Measurements from ENCODE around the gene POPDC2.

The POPDC2 gene

DNA sequence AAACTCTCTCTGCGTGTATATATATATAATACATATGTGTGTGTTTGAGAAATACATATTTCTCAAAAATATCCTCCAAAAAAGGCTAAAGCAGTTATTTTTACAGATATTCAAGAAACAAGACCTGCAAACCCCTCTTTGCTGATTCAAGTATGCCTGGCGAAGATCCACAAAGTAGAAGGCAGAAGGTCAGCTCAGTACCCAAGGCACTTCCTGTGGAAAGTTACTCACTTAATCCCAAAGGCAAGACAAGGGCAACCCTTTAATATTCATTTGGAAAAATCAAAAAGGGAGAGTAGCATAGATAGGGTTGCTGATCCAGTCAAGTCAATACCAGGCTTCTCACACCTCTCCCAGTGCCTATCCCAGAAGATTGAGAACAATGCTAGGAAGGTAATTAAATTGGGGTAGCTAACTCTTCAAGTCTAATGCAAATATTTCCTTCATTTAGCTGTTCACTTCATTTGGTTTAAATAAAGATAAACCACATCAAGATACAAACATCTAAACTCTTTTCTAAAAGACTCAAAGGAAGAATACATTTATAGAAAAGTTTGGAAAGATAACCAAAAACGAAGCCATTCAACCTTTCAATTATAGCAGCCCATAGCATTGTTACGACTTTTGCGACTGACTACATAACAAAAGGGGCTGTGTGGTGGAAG lies 9.6 kb upstream of the POPDC2 start:
- DNase-seq: no peak

DNA sequence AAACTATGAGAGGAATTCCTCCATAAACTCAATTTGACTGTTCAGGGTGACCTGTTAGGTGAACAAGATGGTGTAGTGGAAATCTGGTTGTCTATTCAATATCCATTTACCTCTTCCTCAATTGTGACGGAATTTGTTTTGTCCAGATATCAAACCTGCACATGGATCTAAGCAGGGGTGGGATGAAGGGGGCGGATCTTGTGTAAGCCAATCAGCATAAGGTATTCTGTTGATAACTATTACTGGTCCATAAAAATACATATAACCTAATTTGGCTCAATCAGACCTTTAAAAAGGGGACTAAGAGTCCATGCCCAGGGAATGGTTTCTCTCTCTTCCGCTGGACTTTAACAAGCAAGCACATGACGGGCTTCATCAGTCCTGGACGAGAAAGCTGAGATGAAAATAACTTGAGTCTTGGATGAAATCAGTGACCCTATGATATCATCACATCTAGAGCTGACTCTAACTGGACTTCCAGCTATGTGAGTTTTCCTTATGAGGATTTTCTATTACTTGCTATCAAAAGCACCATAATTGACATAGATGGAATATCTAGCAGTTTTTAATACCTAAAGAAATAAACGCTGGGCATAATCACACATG lies 5.7 kb upstream of the POPDC2 start:
- DNase-seq: no peak

DNA sequence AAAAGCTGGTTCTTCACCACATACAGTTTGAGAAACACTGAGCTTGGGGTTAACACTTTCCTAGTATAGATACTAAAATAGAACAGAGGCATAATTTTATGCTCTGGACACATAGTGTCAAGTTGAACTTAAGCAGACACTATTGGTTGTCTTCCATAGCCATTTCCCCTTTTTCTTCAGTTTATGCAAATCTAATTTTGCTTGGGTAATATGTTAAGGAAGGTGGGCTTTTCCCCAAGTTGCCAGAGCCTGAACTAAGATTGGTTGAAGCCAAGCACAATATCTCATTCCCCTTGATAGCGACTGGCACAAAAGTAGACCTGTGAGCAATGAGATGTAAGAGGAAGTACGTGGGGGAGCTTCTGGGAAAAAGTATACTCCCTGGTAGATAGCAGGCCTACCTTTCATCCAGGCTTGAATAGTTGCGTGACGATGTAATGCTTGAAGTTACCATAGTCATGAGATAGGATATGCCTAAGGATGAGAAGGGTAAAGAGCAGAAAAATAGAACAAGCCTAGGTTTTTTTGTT lies 4.5 kb upstream of the POPDC2 start:
- DNase-seq: no peak

DNA sequence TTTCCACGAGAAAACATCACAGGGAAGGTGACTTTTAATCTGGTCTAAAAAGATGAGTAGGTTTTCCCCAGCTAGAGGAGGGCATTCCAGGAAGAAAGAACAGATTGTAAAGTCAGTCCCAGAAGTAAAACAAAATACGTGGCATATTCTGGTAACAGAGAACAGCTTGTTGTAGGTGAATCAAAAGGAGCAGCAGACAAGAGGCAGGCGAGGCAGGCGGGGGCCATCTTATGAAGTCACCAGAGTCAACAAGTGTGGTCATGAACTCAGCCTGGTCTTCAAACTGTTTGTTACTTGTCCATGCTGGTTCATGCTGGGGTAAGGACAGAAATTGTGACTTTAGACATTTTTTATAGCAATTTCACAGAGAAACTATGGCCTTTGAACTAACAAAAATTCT lies 4.0 kb upstream of the POPDC2 start:
- DNase-seq: no peak

DNA sequence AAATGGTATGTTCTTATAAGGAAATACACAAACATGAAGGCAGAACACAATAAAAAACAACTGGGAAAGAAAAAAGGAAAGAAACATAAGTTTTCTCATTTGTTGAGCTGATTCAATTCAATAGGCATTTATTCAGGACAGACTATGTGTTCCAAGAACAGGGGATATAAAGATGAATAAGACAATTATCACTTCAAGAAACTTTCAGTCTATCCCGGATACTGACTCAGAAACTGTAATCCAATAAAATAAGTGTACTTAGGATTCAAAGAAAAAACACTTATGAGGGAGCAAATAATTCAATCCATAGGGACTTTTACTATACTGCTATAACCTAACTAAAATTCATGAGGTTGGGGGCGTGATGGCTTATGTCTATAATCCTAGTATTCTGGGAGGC lies 3.5 kb upstream of the POPDC2 start:
- DNase-seq: no peak

DNA sequence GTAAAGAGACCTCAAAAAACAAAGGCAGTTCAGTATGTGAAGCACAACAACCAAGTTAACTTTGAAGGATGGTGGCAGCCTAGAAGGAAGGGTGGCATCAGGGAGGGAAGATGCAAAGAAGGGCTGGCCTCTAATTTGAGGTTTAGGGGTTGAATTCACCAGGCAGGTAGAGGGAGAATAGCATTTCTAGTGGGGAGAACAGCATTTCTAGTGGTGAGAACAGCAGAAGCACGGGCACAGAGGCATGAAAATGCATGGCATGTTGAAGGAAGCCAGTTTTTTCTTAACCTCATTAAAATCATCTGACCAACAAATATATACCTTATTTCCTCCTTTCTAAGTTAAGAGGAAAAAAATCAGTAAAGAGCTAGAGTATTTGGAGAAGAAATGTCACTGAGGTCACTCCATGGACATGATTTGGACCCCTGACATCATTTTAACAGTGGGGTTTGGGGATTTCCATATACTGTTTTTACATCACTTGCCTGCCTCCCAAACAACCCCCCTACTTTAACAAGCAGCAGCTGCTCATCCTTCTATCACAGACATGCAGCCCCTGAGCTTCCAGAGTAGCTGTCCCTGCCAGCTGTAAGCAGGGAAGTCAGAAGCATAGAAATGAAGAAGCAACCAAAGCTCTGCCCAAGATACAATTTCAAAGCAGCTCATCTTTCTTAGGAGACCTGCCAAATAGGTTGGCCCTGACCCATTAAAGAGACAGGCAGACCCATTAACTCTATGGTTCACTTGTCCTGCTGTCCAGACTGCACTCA lies 2.4 kb upstream of the POPDC2 start:
- no peak for DNase-seq

DNA sequence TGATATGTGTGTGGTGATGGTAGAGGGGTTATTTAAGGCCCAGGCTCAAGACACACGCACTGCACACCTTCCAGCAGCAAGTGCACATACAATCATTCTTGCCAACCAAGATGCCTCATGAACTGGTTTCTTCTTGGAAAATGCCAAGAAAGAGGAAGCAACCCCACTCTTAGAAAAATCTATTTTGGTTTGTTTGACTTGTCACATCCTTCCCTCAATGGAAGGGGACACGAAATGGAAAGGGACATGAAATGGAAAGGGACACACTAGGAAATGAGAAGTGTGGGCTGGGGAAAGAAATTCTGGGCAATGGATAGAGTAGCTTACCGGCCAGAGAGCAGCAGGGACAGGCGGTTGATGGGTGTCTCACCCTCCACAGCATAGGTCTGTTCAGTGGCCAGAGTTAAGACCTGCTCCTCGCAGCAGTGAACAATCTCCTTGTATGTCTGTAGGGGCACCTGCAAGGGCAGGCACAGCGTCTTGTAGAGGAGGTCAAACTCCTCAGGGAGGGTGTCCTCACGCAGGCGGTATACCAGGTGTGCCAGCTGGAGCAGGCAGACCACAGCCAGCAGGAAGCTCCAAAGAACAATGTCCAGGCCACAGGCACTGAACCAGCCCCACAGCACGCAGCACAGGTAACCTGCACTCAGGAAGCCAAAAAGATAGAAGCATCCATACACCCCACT lies 640 bp downstream of the POPDC2 start:
- no peak for DNase-seq

DNA sequence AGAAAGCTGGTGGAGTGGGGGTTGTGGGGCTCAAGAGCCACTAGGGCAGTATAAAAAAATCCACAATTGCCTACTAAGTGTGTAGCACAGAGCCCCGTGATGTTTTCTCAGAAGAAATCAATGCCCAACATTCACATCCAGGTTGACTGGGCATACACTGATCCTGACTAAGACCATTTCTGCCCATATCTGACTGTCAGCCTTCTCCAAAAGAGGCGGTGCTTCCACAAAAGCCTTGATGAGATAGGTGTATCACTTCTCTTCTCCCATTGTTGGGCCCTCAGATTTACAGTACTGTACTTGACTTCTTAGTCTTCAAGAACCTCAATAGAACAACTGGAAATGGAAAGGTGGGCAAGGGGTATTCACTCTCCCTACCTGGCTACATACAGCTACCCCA lies 1.4 kb downstream of the POPDC2 start:
- no peak for DNase-seq

DNA sequence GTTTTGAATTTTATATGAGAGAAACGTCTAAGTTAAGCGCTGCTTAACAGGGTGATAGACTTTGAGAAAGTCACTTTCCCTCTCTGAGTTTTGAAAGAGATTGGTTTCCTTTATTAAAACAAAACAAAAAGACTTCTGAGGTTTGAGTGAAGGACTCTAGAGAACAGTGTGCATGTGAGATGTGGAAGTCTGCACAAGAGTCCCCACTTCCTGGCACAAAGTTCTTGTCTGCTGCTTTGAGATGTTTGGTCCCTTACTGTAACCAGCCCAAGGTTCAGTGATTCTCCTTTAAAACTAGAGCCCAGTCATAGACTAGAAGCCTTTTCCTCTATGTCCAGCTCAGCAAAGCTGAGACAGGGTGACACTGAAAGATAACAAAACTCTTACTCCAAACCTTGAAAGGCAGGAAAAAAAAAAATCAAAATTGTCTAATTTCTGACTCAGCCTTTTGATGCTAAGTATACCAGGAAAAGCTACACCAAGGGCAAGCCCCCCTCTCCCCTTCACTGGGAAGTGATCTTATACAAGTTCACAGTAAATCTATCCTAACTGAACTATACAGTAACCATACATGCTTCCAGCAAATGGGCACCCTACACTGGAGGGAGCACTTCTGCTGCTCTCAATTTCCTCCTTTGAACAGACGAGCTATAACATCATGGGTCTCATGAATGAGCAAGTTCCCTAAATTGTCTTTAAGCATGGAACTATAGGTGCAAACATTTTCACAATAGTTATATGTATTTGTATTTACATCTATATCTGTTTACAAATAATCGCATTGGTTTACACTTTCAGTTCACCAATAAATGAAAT lies 2.3 kb downstream of the POPDC2 start:
- no peak for DNase-seq

DNA sequence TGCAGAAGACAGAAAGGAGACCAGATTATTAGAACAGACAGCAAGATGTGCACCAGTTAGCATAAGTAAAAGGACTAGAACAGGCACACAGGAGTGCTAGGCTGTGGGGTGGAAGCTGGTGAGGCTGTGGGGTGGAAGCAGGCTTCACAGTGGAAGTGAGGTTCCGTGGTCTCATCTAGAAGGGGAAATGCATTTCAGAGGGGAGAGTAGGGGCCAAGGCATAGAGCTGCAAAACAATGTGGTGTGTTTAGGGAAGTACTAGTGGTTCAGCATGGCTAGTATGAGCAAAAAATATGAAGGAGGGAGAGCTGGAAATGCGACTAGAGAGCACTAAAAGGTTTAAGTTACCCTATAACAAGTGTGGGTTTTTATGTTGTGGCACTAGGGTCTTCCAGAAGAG lies 6.5 kb downstream of the POPDC2 start:
- DNase-seq: no peak

DNA sequence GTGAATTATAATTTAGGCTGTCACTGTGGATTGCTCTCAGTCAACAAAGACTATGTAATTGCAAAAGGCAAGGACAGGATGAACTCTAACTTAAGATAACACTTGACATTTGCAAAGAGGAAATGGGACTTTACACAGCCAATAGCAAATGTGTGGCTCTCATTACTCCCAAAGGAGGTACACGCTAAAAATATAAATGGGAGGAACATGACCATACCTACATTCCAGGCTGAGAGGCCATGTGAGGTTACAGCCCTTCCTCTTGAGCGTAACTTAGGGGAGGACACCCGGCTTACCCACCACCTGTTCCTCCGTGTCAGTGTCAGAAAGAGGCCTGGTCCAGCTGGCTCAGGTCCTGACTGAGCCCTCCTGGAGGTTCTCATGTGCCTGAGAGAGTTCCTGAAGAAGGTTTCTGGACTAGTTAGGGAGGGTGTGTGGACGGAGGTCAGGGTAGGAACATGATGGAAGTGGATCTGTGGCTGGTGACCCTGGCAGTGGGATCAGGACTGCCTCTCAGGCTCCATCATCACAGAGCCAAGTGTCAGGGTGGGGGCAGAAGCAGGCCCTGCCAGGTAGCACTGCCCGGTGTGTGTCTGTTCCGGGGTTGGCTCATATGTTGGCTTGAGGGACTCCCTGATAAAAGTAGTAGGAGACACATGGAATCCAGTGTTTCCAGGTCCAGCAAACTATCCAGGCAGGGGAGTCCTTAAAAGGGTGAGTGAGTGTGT lies 7.9 kb downstream of the POPDC2 start:
- DNase-seq: no peak

DNA sequence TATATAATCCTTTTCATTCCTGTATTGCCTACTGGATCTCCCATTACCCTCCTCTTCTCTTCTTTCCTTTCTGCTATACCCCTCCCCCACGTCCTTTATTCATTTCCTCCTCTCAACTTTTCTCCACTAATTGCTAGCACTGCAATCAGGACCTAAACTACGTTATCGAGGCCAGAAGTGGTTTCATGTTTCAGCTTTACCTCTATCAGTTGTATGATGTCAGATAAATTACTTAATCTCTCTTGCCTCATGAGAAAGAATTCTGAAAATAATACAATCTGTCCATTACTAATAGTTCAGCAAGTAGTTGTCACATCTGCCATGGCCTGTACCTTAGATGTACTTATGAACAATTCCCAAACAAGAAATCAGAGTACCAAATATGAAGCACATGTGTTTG lies 10.6 kb downstream of the POPDC2 start:
- DNase-seq: no peak

DNA sequence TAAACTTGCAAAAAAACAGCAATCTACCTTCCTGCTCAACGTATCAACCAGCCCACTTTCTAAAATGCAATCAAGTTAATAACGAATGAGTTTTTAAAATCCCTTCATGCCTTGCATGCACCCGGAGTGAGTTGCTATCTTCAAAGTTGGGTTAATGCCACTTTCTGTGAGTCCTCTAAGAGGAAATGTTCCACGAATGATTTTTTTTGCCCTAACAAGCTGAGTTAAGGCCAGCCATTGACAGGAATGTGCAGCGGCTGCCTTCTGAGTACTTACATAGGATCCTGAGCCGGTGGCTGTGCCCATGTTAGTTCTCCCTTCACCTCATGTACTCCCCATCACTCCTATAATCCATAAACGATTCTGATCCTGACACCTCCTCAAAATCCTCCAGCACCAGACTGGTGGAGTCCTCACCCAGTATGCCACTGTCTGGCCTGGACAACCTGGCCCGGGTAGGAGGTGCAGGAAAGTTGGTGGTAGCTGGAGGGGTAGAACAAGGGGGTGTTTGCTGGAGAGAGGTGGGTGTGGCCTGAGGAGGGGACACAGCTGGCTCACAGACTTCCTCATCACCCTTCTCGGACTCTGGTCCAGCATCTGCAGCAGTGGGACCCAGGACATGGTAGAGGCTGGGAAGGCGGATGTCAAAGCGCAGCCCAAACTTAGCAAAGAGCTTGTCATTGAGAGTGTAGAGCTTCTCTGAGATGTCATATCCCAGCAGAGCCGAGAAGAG lies 12.4 kb downstream of the POPDC2 start:
- no peak for DNase-seq

DNA sequence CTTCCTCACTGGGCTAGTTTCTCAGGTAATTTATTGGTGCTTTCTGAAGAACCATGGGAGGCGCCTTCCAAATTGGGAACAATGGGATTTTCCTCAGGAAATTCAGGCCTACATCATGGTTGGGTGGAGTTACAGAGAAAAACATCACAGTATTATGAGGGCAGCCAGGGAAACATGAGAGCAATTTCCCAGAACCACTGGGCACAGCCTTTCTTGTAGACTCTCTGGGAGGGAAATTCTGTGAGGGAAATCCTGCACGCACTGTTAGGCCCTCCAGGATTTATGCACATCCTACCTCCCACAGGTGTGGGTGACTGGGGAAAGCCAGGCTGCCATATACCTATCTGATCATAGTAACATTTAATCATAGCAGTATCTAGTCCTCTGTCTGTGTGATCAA lies 13.2 kb downstream of the POPDC2 start:
- DNase-seq: no peak

DNA sequence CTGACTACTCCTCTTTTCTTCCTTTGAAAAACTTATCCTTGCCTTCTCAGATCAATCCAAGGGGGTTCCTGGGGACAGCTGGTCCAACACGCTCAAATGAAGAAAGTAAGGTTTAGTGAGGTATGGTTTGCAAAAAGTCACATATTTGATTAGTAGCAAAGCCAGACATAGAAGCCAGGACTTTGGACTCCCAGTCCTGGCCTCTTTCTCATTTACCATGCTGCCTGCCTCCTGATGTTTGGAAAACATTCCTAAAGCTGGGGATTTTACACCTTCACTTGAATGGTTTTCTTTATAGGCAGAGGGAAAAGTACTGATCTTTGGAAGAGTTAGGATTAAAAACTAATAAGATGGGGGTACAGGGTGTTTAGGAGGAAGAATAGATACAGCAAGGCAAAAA lies 14.6 kb downstream of the POPDC2 start:
- DNase-seq: no peak

DNA sequence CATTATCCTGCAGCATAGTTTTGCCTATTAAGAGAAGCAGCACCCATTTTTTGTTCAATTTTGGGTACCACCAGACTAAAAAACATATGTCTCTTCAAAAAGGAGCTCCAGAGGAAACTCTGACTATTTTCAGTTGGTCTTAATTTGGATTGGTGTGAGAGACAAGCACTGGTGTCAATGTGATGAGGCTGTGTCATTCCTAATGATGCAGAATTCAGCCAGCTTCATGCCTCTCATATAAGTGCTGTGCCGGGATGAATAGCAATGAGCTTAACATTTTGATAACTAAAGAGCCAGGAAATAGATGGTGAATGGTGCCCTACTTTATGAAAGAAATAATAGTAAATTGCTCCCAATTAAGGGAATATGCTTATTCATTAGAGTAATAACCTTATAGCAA lies 15.9 kb downstream of the POPDC2 start:
- DNase-seq: no peak

DNA sequence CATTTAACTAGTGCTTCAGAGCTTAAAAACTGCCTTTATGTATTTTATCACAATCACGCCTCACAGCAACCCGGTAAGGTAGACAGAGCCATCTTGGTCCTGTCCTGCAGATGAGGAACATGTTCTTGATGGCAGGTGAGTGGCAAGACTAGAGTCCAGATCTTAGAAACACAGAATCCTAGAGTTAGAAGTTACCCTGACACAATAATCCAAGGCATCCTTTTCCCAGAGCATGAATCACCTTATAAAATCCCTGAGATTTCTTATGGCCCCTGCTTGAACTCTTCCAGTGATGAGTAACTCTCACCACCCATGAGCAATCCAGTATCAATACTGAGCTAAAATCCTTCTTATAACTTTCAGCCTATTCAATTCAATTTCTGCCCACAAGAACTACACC lies 16.9 kb downstream of the POPDC2 start:
- no peak for DNase-seq

DNA sequence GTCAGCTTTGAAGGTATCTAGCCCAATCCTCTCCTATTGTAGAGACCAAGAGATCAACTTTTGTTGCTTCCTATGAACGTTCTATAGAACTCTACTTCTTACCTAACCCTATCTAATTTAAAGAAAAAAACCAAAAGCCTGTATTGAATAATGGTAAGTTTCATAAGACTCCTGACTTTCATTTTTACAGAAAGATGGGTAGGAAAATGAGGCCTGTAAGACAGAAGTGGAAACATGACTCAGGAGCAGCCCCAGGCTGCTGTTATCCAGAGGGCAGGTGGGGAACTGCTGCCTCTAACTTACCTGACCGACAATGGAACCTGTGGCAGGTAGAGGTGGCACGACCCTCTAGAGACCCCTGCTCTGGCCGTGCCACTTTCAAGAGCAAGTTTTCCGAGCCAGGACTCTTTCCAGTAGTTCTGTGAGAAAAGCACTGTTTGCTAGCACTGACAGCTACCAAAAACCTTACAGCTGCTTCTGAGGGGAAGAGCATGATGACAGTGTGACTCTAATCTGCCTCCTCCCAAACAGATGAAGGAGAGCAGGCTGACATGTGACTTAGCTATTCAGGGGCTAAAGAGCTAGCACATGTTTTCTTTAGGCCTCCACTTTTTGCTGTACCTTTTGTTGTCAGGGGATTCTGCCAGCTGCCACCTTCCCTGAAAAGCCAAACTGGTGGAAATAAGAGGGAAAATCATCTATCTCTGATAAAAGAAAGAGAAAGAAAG lies 17.5 kb downstream of the POPDC2 start:
- DNase-seq: no peak

DNA sequence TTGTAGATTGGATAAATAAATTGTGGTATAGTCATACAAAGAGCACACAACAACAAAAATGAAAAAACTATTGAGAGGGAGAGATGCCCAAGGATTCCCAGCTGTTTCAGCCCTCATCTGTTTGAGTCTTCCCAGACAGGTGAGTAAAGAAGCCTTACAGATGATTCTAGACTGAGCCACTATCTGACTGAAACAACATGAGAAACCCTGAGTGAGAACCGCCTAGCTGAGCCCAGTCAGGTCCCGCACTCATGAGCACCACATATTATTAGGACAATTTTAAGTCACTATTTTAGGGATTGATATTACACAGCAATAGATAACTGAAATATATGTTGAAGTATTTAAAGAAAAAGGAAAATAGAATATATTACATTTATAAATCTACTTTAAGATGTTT lies 19.0 kb downstream of the POPDC2 start:
- no peak for DNase-seq

Data from activated CD8-positive, alpha-beta memory T cell treated with anti-CD3 and anti-CD28 coated beads, Interleukin-2, amount 50 U/mL, for 48 hours (primary cell).